Cerebellar cortex (tissue), 1 donor: ENCODE measurements around the gene GPRC5D.

Source experiments
- DNase-seq: peaks from one replicate; pipeline ENCODE4 v3.0.0-alpha.2; 2015; ENCODE audit warnings: low spot score

GPRC5D gene

GRCh38 chr12:12979731-12980259 lies 27.8 kb upstream of the GPRC5D start:
- no peak for DNase-seq

GRCh38 chr12:12979126-12979525 lies 27.2 kb upstream of the GPRC5D start:
- no peak for DNase-seq

DNA sequence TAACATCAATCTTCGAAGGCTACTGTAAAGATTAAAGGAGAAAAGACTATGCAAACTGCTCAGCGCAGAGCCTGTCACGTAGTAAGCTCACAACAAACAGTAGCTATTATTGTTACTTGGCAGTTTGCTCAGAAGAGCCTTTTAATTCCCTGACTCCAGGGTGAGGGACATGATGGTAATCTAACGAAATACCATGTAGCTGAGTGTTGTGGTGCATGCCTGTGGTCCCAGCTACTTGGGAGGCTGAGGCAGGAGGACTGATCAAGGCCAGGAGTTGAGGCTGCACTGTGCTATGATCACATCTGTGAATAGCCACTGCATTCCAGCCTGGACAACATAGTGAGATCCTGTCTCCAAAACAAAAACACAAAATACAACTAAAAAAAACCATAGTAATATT lies 25.3 kb upstream of the GPRC5D start:
- no peak for DNase-seq

DNA sequence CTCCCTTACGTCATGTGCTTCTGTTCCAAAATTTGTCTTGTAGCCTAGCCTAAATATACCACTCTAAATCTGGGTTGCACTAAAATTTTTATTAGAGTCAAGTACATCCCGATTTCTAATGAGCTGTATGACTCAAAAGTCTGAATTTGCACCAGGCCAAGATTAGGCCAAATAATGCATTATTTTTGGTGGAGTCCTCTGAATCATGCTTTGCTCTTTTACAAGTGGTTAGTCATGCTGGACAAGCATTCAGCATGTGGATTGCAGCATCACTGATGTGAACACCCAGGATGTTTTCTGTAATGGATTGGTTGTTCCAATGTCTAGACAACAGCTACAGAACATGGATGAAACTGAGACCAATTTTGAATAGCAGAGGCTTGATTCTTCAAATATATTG lies 24.4 kb upstream of the GPRC5D start:
- DNase-seq = no peak

DNA sequence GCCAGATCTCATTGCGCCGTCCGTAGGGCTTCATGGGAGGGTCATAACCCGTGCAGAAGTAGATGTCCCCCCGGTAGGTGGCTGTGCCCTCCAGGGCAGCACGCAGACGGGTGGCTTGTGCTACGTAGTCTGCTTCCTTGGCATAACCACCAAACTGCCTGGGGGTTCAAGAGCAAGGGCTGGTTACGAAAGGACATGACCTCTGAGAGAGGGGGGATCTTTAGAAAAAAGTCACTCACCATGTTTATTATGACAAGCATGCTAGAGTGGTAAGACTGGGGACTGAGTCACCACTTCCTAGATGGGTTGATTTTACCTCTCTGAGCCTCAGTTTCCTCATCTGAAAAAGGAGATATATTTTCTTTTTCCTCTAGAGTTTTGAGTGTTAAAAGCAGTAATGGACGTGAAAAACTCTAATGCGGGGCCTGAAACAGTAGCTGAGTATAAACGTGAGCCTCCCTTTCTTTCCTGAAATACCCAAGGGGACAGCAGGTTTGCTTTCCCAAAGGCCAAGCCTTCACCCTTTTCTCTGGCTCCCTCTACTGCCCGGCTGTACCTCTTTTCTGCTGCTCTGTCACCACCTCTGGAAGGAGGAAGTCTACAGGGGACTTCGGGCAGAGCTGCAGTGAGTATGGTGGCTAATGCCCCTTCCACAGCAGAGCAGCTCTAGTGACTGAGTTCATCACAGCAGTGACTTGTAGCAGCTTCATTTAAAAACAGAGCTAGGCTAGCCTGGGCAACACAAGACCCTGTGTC lies 23.5 kb upstream of the GPRC5D start:
- DNase-seq = peak; percentile 59

GRCh38 chr12:12974211-12974610 lies 22.2 kb upstream of the GPRC5D start:
- DNase-seq = no peak

DNA sequence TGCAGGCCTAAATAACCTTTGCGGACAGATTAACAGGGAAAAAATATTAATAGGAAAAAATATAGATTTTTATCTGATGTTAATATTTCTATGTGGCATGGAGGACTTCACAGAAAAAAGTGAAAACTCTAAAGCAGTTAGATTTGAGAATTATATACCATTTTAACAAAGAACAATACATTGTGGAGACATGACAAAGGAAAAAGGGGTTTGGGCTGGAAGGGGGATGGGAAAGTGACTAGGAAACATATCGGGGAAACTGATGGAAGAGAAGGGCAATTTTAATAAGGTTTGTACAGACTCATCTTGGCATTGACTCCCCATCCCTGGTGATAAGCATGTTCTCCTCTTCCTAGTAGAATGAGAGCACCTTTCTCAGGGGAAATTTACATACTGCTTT lies 21.0 kb upstream of the GPRC5D start:
- DNase-seq = no peak

DNA sequence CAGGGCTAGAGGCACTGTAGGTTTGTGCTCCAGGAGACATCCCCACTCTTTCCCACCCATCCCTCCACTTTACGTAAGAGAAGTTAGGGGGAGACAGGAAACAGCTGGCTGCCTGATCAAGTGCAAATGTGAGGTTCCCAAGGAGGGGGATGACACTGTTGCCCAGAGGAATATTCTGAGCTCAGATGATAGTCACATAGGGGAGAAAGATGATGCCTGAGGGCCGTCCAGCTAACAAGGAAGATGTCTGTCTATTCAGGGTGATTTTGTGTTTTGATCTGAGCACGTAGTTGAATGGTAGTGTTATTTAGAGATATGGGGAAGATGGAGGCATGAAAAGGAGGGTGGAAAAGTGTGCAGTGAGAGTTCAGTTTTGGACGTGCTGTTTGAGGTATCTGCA lies 13.9 kb upstream of the GPRC5D start:
- DNase-seq = no peak

GRCh38 chr12:12964255-12964654 lies 12.3 kb upstream of the GPRC5D start:
- no peak for DNase-seq

- no peak for DNase-seq
Measured at GRCh38 chr12:12960639-12961209, 8.8 kb upstream of the GPRC5D start.

DNA sequence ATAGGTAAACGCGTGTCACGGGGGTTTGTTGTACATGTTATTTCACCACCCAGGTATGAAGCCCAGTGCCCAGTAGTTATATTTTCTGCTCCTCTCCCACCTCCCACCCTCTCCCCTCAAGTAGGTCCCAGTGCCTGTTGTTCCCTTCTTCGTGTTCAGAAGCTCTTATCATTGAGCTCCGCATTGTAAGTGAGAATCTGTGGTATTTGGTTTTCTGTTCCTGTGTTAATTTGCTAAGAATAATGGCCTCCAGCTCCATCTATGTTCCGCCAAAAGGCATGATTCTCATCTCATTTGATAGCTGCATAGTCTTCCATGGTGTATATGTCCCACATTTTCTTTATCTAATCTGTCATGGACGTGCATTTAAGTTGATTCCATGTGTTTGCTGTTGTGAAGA lies 6.9 kb upstream of the GPRC5D start:
- DNase-seq = no peak

DNA sequence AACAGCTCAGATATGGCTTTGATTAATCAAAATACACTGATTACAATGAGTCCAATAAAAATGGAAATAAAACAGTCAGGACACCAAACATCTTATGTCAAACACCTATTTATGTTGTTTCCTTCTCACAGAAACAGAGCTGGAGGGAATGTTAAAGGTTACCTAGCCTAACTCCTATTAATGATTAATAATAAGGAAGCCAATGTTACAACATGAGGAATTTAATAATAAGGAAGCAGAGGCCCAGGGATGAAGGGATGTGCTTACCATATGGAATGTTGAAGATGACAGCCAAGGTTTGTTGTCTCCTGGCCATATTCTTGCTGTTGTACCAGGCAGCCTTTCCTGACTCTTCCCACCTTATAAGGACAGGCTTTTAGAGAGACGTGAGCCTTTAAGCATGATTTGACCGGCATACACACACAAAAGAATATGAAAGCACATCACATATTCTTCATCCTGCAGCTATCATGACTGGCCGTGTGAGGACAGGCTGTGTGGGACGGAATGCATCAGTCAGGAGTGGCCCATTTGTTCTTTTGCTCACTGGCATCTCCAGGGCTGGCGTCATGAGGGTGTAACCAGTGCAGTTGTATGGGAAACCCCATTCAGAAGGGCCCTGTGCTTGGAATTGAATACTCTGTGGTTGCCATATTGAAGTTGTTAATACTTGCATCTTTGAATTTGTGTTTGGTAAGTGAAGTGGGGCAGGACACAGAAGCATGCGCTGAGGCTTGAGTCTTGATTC lies 3.1 kb upstream of the GPRC5D start:
- DNase-seq = no peak

- DNase-seq = no peak
Measured at GRCh38 chr12:12954356-12954755, 2.4 kb upstream of the GPRC5D start.

- DNase-seq = no peak
Measured at GRCh38 chr12:12951504-12951903, 466 bp downstream of the GPRC5D start.

- no peak for DNase-seq
Measured at GRCh38 chr12:12947902-12948301, 4.1 kb downstream of the GPRC5D start.

- DNase-seq = no peak
Measured at GRCh38 chr12:12946686-12947355, 5.1 kb downstream of the GPRC5D start.

GRCh38 chr12:12945591-12945990 lies 6.4 kb downstream of the GPRC5D start:
- DNase-seq = no peak

- DNase-seq = no peak
Measured at GRCh38 chr12:12943586-12944260, 8.2 kb downstream of the GPRC5D start.

- DNase-seq = no peak
Measured at GRCh38 chr12:12941450-12942350, 10.3 kb downstream of the GPRC5D start.

DNA sequence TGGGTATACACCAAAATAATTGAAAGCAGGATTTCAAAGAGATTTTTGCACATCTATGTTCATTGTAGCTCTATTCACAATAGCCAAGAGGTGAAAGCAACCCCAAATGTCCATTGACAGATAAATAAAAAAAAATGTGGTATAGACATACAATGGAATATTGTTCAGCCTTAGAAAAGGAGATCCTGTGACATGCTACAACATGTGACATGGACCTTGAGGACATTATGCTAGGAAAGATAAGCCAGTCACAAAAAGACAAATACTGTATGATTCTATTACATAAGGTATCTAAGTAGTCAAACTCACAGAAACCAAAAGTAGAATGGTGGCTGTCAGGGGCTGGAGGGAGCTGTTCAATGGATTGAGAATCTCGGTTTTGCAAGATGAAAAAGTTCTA lies 12.1 kb downstream of the GPRC5D start:
- DNase-seq = no peak

- no peak for DNase-seq
Measured at GRCh38 chr12:12938541-12938940, 13.4 kb downstream of the GPRC5D start.
